HG03457 (cell line): ENCODE measurements around the gene MAPK10.
"Not testable (repeated sequence)": the region's sequence is repeated elsewhere in the genome, so short reads cannot be mapped to it uniquely, and the experiment has no call there.

Source experiments
- ATAC-seq: cut with Tn5 transposase; IDR thresholded peaks from one replicate; pipeline ENCODE4 v1.9.1; 2021; ENCODE audit warnings: moderate number of reproducible peaks; ENCODE audit not compliant: unreplicated experiment

MAPK10 gene

DNA sequence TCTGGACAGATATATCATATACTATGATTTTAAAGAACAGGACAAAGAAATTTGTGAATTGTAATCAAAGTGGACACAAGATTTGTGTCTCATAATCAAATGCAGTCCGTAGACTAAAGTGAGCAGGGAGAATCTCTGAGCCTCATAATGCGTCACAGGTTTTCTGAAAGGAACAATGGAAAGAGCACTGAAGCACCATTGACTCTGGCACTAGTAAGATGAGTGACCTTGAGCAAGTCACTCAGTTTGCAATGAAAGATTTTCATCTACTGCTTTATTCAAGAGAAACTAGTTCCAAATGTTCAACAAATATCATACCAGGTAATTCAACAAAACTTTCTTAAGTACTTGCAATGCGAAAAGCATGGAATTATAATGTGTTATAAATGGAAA lies 315.3 kb downstream of the MAPK10 start:
- ATAC-seq: no peak

DNA sequence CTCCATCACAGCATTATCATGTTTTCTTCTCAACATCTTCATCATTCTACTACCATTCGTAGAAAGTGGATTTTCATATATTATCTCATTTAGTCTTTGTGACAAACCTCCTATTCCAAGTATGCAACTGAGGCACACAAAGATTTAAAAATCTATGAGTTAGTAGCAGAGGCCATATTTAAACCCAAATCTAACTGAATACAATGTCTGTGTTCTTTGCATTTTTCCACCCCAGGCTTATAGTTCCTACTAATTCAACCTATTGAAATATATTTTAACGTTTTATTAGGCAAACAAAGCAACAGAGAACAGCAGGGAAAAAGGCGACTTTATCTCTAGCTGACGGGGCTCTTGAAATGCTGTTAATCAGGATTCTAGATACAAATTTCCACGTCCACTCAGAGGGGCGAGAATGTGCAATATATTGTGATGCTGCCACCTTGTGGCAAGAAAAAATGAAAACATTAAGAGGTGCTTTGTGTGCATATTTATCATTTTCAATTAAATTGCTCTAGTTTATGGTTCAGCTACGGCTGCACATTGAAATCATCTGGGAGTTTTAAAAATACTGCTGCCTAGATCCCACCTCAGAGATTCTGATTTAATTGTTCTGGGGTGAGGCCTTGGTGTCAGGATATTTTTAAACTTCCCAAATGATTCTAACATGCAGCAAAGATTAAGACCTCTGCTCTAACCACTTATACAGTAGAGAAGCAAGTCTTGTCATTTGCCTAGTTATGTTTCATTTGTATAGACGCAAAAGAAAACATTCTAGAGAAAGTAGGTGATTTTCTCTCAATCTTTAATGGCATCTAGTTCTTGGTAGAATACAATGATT lies 315.9 kb downstream of the MAPK10 start:
- no peak for ATAC-seq

DNA sequence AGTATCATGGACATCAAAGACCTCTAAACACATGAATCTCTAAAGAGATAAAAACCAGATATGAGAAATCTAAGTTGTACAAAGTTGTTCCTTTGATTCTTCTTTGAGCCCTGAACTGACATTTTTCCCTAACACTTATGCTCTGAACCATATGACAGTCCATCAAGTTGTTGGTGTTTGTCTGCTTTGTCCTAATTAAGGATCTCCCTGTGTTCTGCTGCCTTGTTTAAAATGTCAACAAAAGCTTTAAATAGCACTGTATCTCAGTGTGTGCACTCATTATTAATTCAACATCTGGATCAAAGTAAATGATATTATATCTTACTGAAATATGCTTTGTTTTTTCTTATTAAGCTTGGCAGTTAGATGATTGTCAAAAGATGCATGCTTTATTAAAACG lies 321.8 kb downstream of the MAPK10 start:
- ATAC-seq: no peak

DNA sequence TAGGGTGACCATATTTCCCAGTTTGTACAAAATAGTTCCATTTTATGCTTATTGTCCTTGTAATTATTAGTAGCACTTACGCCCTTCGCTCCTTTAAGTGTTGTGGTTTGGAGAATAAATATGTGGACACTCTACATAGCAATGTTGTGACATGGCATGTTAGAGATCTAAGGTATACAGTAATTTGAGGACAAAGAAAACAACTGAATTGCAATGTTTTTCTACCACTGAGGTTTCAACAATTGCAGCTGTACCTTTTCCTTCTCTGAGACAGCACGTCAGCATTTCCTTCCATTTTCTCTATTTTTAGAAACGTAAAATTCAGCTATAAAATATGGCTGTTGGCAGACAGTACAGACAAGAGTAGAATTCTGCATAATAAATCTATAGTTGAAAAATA lies 323.1 kb downstream of the MAPK10 start:
- ATAC-seq: no peak

DNA sequence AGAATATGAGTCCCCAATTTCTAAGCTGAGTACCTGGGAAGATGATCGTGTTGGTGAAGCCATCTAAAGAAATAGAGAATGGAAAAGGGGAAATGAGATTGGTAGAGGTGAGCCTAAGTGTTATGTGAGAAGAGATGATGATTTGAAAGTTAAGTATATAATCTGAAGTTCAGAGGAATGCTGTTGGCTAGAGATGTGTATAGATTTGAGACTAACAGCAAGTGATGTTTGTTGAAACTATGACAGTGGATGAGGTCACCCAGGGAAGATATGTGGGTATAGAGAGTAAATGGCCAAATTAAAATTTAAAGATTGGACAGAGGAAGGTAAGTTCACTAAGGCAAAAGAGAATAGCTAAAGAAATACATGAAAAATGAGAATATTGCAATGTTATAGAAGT lies 324.2 kb downstream of the MAPK10 start:
- no peak for ATAC-seq

DNA sequence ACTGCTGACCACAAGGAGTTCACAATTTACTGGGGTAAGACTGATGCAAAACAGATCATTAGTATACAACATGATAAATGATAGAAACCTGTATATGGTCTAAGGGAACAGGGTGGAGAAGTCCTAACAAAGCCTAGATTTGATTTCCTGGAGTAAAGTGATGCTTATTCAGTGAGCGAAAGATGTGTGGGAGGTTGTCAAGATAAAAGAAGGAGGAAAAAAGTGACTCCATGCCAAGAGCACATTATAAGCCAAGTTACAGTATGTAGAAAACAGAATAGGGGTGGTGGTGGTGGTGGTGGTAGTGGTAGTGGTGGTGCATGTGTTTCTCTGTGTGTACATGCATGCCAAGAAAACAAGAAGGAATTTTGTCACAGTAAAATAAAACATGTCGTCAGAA lies 325.2 kb downstream of the MAPK10 start:
- no peak for ATAC-seq

DNA sequence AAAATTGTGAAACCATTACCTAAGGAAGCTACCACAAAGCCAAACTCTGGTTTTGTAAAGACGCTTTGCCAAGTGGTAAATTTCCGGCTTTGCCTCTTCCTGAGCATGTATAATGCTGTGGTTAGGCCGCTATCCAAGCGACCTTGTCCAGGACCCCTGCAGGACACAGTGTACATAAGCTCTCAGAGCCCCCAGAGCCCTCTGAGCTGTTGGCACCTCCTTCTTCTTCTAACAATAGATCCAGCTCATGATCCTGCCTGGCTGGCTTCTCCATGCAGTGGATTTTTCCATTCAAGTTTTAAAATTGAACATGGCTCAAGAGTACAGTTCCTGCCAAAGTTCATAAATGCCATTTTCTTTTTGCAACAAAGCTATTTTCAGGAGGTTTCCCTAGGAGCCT lies 326.7 kb downstream of the MAPK10 start:
- no peak for ATAC-seq

DNA sequence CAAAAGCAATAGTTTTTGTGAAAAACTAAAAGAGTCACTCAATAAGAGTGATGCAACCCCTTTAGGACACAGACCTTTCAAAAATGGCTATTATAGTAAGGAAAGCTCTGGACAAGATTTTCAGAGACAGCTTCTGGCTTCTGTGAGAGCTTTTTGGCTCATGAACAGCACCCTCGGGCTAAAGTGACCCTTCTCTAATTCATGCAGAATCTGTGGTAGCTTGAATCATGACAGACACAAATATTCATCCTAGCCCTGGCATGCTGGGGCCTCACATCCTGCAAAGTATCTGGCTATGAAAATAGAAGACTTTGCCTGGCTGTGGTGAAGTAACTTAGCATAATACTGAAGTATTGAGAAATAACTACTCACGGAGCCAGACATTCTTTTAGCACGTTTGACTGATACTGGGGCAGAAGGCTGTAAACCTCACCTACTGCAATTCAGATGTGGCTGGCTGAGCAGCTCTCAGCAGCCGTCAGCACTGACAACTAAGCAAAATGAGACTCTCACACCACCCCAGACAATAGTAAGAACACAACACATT lies 327.3 kb downstream of the MAPK10 start:
- no peak for ATAC-seq

DNA sequence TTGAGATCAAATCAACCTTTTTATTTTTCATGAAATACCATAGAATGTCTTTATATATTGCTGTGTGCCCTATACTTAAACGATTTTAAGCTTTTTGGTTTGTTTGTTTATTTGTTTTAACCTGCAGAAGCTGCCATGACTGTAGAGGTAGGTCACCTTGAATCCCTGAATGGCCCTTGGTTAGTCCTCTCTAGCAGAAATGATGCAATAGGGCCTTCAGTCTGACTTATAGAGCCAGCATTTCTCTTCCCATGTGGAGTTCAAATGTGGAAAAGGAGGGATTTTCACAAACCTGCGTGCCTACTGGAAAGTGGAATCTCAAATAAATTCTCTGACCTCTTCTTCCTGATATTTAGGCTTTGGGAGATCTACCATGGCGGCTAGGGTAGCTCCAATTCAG lies 327.9 kb downstream of the MAPK10 start:
- no peak for ATAC-seq

DNA sequence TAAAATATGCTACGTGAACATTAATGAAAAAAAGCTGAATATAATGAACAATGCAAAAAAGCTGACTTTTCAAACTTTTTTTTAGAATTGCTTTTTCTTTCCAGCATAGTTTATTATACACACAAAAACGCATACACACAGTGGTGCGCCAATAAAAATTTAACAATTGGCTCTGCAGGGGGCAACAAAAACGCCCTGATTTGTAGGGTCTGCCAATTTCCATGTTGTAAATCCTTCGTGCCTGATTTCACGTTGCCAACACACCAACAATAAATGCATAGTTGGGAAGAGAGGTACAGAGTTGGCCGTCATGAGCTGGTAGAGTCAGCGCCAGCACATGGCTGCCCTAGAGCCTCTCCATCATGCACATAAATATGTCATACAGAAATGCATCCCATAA lies 333.1 kb downstream of the MAPK10 start:
- ATAC-seq: no peak

DNA sequence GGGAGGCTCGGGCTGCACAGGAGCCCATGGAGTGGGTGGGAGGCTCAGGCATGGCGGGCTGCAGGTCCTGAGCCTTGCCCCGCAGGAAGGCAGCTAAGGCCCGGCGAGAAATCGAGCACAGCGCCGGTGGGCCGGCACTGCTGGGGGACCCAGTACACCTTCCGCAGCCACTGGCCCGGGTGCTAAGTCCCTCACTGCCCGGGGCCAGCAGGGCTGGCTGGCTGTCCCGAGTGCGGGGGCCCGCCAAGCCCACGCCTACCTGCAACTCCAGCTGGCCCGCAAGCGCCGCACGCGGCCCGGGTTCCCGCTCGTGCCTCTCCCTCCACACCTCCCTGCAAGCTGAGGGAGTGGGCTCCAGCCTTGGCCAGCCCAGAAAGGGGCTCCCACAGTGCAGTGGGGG lies 338.2 kb downstream of the MAPK10 start:
- ATAC-seq: not testable (repeated sequence)

DNA sequence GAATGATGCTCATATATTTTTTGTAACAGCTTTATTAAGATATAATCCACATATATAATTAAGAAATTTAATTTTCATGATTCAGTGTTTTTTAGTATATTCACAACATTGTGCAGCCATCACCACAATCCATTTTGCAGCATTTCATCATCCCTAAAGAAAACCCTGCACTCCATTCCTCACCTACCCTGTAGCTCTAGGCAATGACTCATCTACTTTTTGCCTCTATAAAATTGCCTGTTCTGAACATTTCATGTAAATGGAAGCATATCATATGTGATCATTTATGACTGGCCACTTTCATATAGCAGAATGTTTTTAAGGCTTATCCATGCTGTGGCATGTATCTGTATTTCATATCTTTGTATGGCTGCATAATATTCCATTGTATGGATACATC lies 339.9 kb downstream of the MAPK10 start:
- no peak for ATAC-seq

DNA sequence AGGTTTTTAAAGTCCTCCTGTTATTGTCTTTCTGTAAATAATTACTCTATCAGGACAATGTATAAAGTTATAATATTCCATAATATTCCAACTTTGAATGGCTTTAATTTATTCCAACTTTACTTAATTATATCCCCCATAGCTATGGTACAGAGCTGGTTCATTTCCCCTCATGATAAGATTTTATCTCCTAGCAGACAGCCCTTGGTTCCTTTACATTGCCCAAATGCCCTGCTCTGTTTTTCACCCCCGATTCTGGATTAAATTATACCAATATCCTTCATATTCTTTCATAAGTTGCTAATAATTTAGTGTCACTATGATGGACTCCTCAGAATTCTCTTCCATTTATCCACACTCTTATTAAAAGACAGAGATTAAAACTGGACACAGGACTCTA lies 340.5 kb downstream of the MAPK10 start:
- no peak for ATAC-seq

DNA sequence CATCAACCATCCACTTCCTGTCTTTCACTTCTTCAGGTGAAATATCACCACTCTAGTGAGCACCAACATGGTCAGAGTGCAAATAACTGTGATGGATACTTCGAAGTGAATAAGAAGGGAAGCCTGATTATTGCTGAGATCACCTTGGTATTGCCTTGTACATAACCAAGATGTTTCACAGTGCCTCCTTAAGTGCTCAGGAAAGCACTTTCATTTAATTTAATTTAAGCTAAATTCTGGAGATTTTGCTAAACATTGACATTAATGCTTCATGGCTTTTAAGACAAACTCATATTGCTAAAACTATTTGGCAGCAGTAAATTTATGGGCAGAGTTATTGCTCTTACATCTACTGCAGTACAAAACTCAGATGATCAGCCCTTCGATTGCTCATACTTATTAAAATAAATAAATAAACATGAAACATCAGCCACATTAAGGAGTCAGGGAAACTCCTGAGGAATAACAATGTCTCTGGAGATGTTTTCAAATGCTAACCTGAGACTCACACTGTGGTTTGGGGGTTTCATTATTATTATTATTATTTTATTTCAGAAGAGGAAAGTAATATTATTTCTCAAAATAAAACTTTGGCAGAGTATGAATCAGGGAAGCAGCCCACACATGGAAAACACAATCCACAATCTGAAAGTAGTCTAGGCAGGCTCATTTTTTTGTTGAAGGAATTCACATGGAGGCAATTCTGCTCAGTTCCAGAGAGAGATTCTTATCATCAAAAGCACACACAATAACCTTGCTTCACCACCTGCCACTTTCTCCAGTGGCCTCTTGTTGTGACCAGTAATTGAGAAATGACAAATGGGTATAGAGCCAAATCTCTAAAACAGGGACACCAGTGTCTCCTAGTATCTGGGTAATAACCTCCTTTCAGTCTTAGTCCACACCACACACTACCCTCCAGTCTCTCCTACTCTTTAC lies 344.2 kb downstream of the MAPK10 start:
- ATAC-seq: no peak

DNA sequence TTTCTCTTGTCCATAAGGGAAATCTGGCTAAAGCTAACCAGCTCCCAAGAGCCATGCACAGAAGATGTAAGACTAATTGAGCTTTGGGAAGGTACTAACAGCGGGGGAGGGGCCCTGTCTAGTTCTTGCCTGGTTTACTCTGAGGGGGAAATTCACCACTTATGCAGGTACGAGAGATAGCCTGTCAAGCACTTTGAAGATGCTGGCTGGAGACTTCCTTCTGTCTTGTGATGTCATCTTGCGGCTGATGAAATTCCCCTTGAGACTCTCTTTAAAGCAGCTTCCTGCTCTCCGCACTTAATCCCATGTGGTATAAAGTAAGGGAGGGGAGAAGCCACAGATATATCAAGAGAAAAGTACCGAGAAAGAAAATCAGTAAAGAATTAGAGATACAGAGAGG lies 345.3 kb downstream of the MAPK10 start:
- peak; percentile 98 for ATAC-seq

DNA sequence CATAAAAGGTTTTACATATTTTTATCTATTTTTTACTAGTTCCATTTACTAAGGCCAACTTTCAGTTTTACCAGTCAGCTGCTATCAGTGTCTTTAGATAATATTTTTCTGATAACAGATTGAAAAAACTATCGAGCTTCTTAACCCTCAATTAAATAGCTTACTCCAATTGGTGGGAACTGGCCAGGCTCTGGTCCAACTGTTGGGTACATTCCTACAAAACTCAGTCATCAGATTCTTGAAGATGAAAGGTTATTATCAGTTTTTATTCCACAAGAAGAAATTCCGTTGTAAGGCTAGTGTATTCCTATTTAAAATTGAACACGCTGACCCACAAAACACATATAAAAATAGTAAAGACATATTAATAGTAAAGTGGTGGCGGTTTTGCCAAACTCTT lies 346.2 kb downstream of the MAPK10 start:
- ATAC-seq: no peak

DNA sequence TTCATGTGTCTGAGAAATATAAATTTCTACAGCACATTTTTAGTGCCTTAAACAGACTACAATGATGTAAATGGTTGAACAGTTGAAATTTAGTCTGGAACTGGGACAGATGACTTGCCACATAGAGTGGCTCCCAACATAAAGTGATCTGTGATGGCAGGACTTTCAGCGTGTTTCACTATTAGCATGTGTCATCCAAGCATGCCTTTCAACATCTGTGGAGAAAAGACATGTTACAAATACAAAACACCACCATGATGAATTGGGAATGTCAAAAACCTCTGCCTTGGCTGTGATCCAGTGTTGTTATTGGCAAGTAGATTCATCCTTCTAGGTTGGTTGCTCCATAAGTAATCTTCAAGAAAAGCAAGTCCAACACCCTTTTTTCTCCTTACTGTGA lies 348.7 kb downstream of the MAPK10 start:
- no peak for ATAC-seq

DNA sequence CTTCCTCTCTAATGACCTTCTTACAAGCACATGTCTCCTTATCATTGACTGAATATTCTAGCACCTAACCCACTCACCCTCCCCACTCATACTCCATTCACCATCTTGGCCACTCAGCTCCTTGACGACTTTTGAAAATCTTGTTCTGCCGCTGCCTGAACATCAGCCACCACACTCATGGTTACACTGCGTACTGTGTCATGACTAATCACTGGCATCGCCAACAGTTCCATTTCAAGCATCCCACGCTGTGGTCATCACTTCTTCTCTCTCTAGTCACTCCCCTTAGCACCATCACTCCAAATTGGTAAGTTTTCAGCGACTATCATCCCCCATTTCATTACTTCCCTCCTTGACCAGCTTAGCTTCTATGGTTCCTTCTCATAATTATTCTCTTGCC lies 352.8 kb downstream of the MAPK10 start:
- ATAC-seq: no peak

DNA sequence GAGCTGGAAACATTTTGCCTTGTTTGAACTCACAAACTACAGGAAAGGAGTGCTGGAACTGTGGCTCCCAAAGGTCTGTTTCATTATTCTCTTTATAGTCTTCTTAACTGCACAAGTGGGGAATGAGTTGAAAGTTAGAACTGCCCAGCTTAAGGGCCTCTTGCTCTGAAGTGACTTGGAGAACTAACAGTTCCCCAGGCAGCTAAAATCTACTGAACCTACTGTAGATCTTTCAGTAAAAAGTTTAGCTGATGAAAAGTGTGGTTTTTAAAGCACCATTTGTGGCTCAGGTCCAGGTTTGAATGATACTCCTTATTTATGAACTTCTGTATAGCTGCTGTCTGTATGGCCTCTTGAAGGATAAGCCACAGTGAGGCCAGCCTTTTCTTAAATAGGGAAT lies 353.8 kb downstream of the MAPK10 start:
- ATAC-seq: no peak

DNA sequence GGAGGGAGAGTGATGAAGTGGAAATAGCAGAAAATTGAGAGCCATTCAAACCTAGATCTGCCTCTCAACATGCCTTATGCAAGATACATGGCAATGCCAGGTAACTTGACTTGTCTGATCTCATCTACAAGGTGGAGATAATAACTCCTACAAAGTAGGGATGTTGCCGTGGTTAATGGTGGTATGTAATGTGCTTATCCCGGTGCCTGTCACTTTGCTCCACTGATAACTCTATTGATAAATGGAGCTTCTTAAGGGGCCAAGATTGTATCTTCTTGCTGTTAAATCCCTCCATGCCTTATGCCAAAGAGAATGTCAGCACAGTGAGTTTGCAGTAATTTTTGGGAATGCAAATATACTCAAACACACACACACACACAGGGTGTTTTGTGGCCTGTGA lies 355.8 kb downstream of the MAPK10 start:
- ATAC-seq: no peak

DNA sequence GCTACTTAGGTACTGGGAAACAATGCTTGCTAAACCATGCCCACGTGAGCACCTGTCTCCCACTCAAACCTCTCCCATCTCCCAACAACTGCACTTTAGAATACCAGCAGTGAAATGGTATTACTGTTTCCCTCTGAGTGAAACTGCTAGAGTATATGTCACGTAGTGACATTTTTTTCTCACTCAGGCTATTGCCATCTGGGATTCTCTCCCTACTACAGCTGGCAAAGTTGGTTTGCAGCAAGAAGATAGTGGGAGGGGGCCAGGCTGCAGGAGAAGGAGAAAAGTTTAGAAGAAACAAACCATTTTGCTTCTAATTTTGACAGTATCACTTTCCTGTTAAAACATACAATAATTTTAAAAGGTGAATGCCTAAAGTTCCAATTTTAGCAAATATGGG lies 358.3 kb downstream of the MAPK10 start:
- ATAC-seq: no peak

DNA sequence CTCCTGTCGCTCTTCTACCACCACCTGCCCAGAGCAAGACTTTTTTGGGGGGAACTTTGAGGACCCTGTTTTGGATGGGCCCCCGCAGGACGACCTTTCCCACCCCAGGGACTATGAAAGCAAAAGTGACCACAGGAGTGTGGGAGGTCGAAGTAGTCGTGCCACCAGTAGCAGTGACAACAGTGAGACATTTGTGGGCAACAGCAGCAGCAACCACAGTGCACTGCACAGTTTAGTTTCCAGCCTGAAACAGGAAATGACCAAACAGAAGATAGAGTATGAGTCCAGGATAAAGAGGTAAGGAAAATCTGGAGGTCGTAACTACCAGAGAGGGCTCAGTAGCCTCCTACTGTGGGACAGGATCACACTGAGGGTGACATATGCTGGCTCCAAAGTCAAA lies 364.5 kb downstream of the MAPK10 start:
- ATAC-seq: no peak
